HFF-Myc (cell line): ENCODE data around the gene MLLT10.

Source experiments
- DNase-seq: peaks from one replicate; pipeline ENCODE4 v3.0.0-alpha.2; 2011; ENCODE audit warnings: low read depth; ENCODE audit errors: extremely low read depth
- H3K4me3 ChIP-seq: replicated peaks from 2 replicates; pipeline ENCODE4 v1.5.1; 2011; ENCODE audit warnings: low read depth, mild to moderate bottlenecking, control low read depth, low read length
- CTCF ChIP-seq: IDR thresholded peaks from 2 replicates; pipeline ENCODE4 v1.5.1; 2012; ENCODE audit warnings: mild to moderate bottlenecking, low read depth, low read length, control low read depth; ENCODE audit errors: missing control alignments

Gene MLLT10

GRCh38 chr10:21533467-21534279, at the start of gene MLLT10:
TSS of gene MLLT10 (plus strand) at chr10:21534232. CDS start at chr10:21534645, 413 bp downstream.
- TF ChIP-seq CTCF: no peak
- peak within 1 kb of the TSS; percentile 65 for H3K4me3 ChIP-seq
- peak; percentile 84 for DNase-seq

DNA sequence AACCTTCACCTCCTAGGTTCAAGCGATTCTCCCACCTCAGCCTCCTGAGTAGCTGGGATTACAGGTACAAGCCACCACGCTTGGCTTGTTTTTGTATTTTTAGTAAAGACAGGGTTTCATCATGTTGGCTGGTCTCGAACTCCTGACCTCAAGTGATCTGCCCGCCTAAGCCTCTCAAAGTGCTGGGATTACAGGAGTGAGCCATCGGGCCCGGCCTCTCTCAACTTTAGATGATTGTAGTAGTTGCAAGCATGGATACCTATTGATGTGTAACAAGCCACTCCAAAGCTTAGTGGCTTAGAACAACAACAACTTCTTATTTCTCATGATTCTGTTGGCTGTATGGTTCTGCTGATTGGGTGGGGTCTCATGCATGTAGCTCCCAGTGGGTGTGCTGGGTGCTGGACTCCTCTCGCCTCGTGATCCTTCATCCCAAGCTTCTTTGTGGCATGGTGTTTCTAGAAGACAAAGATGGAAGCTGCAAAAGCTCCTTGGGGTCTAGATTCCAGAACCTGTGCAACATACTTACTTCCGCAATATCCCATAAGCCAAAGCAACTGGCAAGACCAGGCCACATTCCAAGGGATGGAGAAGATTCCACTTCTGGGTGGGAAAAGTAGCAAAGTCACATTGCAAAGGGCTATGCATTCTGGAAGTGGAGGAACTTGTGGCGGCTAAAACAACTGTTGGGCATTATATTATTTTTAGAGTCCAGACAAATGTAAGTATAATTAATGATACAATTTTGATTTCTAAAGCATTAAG, 46.4 kb upstream of the MLLT10 start:
- no peak for TF ChIP-seq CTCF
- no peak for DNase-seq
- H3K4me3 ChIP-seq: no peak overlapping the region

- no peak for TF ChIP-seq CTCF
- no peak overlapping the region for H3K4me3 ChIP-seq
- no peak for DNase-seq
Measured at GRCh38 chr10:21488246-21488956, 45.6 kb upstream of the MLLT10 start.

DNA sequence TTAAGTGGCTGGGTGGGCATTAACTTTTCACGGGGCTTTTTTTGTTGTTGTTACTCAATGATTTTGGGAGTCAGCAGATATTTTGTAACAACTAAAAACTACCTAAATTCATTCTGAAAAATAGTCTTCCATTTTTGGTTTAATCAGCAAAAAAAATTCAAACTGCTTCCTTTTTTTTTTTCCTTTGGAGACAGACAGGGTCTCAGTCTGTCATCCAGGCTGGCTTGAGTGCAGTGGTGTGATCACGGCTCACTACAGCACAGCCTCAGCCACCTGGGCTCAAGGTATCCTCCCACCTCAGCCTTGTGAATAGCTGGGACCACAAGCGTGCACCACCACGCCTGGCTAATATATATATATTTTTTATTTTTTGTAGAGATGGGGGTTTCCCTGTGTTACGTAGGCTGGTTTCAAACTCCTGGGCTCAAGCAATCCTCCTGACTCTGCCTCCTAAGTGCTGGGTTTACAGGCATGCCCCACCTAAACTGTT, 45.0 kb upstream of the MLLT10 start:
- TF ChIP-seq CTCF: no peak
- DNase-seq: no peak
- H3K4me3 ChIP-seq: no peak overlapping the region

DNA sequence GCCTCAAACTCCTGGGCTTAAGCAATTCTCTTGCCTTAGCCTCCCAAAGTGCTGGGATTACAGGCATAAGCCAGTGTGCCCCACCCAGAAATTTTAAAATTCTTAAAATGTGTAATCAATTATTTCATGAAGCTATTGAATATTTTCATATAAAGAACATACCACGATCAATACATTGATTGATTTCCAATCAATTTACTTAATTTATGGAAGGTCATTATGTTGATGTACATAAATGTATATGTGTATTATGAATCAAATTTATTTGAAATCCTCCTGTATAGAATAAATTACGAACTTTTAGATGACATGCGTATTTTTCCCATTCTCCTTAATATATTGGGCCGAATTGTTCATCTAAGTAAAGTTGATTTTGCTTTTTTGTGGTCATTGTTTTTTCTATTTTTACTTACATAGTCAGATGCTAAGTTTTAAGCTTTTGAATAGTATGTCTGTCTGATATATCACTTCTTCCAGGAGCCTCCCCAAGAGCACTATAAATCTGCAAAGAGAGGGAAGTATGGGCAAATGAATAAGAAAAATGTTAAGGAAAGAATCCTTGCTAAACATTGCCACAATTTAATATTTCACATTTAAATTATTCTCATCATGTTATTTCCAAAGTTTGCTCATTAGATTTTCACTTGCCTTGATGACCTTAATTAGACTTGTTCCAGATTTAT, 43.9 kb upstream of the MLLT10 start:
- no peak overlapping the region for H3K4me3 ChIP-seq
- no peak for DNase-seq
- TF ChIP-seq CTCF: no peak

DNA sequence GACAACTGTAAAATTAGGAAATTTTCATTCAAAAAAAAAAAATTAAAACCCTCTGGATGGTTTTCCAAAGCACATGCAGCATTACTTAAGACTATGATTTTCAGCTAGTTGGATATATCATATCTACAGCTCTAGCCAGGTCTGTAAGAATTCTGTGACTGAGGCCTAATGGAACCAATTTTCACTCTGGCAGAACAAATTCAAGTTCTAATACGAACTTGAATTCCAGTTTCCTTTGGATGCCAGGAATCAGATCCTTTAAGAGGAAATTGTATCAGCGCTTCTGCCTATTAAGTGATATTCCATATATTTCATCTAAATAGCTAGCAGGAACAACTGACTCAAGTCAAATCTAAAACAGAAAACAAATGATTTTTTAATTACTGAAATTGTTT, 43.3 kb upstream of the MLLT10 start:
- TF ChIP-seq CTCF: no peak
- no peak overlapping the region for H3K4me3 ChIP-seq
- no peak for DNase-seq
